Measurements from ENCODE around the gene MCHR2. TPM values are rescaled to one million over a fixed set of nuclear protein-coding genes. Genes with fewer than 3 reads are reported as not detected.

Gene MCHR2
- total and polyA plus RNA-seq, 10 of the 15 experiments (the other 5 are each of a cell fraction or from before 2014, with no cell fraction given), result not detected

- no peak overlapping the region for H3K9ac ChIP-seq (ENCODE audit: control insufficient read depth, insufficient read depth, low read length)
- H3K9me3 ChIP-seq (replicated peaks; ENCODE audit: control insufficient read depth, insufficient read depth, low read length), result no peaks in the 10 kb centered on the region
- CTCF ChIA-PET, result no interaction called here
- no peak overlapping the region for H3K4me2 ChIP-seq (ENCODE audit: control insufficient read depth, insufficient read depth)
- H3K79me2 ChIP-seq (ENCODE audit: control insufficient read depth, insufficient read depth, low read length), result no peaks in the 10 kb centered on the region
- H3K4me1 ChIP-seq (ENCODE audit: control insufficient read depth, insufficient read depth, low read length), result no peaks in the 10 kb centered on the region
- POLR2A ChIA-PET, result no interaction called here
- no peak overlapping the region for H2AFZ ChIP-seq (ENCODE audit: control insufficient read depth, low read depth, low read length)
- no peaks in the 10 kb centered on the region for H3K27me3 ChIP-seq (replicated peaks in 1 of 2; ENCODE audit: control insufficient read depth in 2 of 2, insufficient read depth in 2 of 2, low read length in 1 of 2)
- ATAC-seq (no peak), DNase-seq (ENCODE audit: low read depth, low spot score) (no peak), FAIRE-seq (no peak)
- TF ChIP-seq BHLHE40 (IDR thresholded peaks at IDR 0.05; ENCODE audit: borderline replicate concordance in 1 of 2, low read depth in 2 of 2, low read length in 1 of 2), result no peak
- TF ChIP-seq NFYA (IDR thresholded peaks at IDR 0.05; ENCODE audit: borderline replicate concordance, low read depth, low read length), result no peak
- no peak for TF ChIP-seq PML (IDR thresholded peaks at IDR 0.05; ENCODE audit: low read length)
- TF ChIP-seq, protein P1, sequence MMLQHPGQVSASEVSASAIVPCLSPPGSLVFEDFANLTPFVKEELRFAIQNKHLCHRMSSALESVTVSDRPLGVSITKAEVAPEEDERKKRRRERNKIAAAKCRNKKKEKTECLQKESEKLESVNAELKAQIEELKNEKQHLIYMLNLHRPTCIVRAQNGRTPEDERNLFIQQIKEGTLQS (IDR thresholded peaks at IDR 0.05; ENCODE audit: borderline replicate concordance, extremely low read depth, low read depth, low read length), result no peak
- no peak for TF ChIP-seq HDAC2 (IDR thresholded peaks at IDR 0.05)
- SMC1A ChIA-PET (ENCODE audit: uncharacterized antibody, unreplicated experiment), result interaction anchor here (0.6 kb wide), 1 partner anchor 29 kb away, joined by 3 read pairs; no protein-coding TSS in a partner anchor
- no peak overlapping the region for H3K4me3 ChIP-seq
- intact Hi-C loops (cut with micrococcal nuclease; ENCODE audit: unreplicated experiment), result no loop called here
- WGBS (ENCODE audit: insufficient coverage, insufficient replicate concordance, low lambda C conversion rate, missing lambda C conversion rate), result 22% methylated on average over 3 of the region's 3 CpGs
- H4K20me1 ChIP-seq (ENCODE audit: control insufficient read depth, insufficient read depth), result no peaks in the 10 kb centered on the region
- no TSS peak for BruUV-seq (replicated peaks)
- RAD21 ChIA-PET (ENCODE audit: unreplicated experiment), result no interaction called here
- in situ Hi-C loops (cut with MboI), result no loop called here
- no peak overlapping the region for H3K27ac ChIP-seq (ENCODE audit: control insufficient read depth, insufficient read depth)
- no peaks in the 10 kb centered on the region for H3K36me3 ChIP-seq (ENCODE audit: control insufficient read depth in 2 of 2, insufficient read depth in 2 of 2, low read length in 1 of 2)
Measured at GRCh38 chr6:100022847-100023246, 28.8 kb upstream of the MCHR2 start.

DNA sequence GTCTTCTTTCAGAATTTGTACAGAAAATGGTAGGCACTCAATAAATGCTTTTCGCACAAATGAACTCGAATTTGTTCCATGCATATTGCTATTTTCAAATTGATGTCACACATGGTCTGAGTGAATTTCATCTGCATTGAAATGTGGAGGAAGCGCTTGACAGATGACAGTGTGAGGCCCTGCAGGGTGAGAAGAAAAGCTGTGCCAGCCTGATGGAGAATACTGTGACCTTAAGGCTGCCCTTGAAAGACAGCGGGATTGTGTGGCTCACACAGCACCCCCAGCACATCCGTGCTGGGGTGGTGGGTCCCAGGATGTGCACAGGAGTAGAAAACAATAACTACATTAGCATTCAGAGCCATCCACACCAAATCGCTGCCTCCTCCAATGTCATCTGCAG, 14.8 kb upstream of the MCHR2 start:
- in situ Hi-C loops (cut with MboI) (no loop called here), intact Hi-C loops (cut with micrococcal nuclease; ENCODE audit: unreplicated experiment) (no loop called here)
- Histone ChIP-seq H2AFZ (ENCODE audit: control insufficient read depth, low read depth, low read length) (no peak overlapping the region), H3K9me3 (replicated peaks; ENCODE audit: control insufficient read depth, insufficient read depth, low read length) (no peaks in the 10 kb centered on the region), H3K36me3 (ENCODE audit: control insufficient read depth in 2 of 2, insufficient read depth in 2 of 2, low read length in 1 of 2) (no peaks in the 10 kb centered on the region), H3K27ac (ENCODE audit: control insufficient read depth, insufficient read depth) (no peak overlapping the region), H3K4me3 (no peak overlapping the region), H3K9ac (ENCODE audit: control insufficient read depth, insufficient read depth, low read length) (no peak overlapping the region), H4K20me1 (ENCODE audit: control insufficient read depth, insufficient read depth) (no peaks in the 10 kb centered on the region), H3K4me1 (ENCODE audit: control insufficient read depth, insufficient read depth, low read length) (no peaks in the 10 kb centered on the region), H3K27me3 (replicated peaks in 1 of 2; ENCODE audit: control insufficient read depth in 2 of 2, insufficient read depth in 2 of 2, low read length in 1 of 2) (no peaks in the 10 kb centered on the region; a peak in 1 of 4 replicates), H3K4me2 (ENCODE audit: control insufficient read depth, insufficient read depth) (no peak overlapping the region), H3K79me2 (ENCODE audit: control insufficient read depth, insufficient read depth, low read length) (no peaks in the 10 kb centered on the region)
- ChIA-PET RAD21 (ENCODE audit: unreplicated experiment) (no interaction called here), SMC1A (ENCODE audit: uncharacterized antibody, unreplicated experiment) (no interaction called here), CTCF (interaction anchor here (1.6 kb wide), 1 partner anchor 9 kb away, joined by 3 read pairs; no protein-coding TSS in a partner anchor), POLR2A (no interaction called here)
- FAIRE-seq, result no peak
- no peak for DNase-seq (ENCODE audit: low read depth, low spot score)
- no peak for ATAC-seq
- WGBS (ENCODE audit: insufficient coverage, insufficient replicate concordance, low lambda C conversion rate, missing lambda C conversion rate), result 32% methylated on average over 6 of the region's 6 CpGs
- BruUV-seq (replicated peaks), result no TSS peak
- no peak for TF ChIP-seq ZNF274 (IDR thresholded peaks at IDR 0.05; ENCODE audit: insufficient read depth, insufficient read length)
- TF ChIP-seq RFX5 (IDR thresholded peaks at IDR 0.05; ENCODE audit: low read depth, low read length), result no peak
- TF ChIP-seq TAF1 (IDR thresholded peaks at IDR 0.05; ENCODE audit: borderline replicate concordance, low read depth, low read length), result no peak
- TF ChIP-seq TARDBP (IDR thresholded peaks at IDR 0.05; ENCODE audit: borderline replicate concordance), result no peak
- TF ChIP-seq ZNF207 (IDR thresholded peaks at IDR 0.05; ENCODE audit: borderline replicate concordance), result no peak
- no peak for TF ChIP-seq RUNX3 (IDR thresholded peaks at IDR 0.05; ENCODE audit: low read length)
- no peak for TF ChIP-seq EGR1 (IDR thresholded peaks at IDR 0.05; ENCODE audit: borderline replicate concordance in 1 of 2, low read depth in 2 of 2, low read length in 2 of 2)
- no peak for TF ChIP-seq HDAC2 (IDR thresholded peaks at IDR 0.05)
- no peak for TF ChIP-seq ZNF622 (IDR thresholded peaks at IDR 0.05)
- TF ChIP-seq NR2C1 (IDR thresholded peaks at IDR 0.05), result no peak
- no peak for TF ChIP-seq BACH1 (IDR thresholded peaks at IDR 0.05; ENCODE audit: borderline replicate concordance)
- no peak for TF ChIP-seq POLR2AphosphoS5 (IDR thresholded peaks at IDR 0.05; ENCODE audit: low read length)
- TF ChIP-seq POLR2A (IDR thresholded peaks at IDR 0.05; ENCODE audit: low read depth, low read length), result no peak
- TF ChIP-seq E2F8 (IDR thresholded peaks at IDR 0.05; ENCODE audit: low read depth, partially characterized antibody), result no peak
